Activated T-helper 9 cell treated with anti-CD3 and anti-CD28 coated beads, Interleukin-2, amount 50 U/mL, for 16 hours (primary cell): ENCODE measurements around the gene SDK1.
"Not testable (repeated sequence)": the region's sequence is repeated elsewhere in the genome, so short reads cannot be mapped to it uniquely, and the experiment has no call there.

Experiments
- DNase-seq: peaks from one replicate; pipeline ENCODE4 v3.0.0-alpha.2; 2020; ENCODE audit warnings: low read depth

SDK1 gene

DNA sequence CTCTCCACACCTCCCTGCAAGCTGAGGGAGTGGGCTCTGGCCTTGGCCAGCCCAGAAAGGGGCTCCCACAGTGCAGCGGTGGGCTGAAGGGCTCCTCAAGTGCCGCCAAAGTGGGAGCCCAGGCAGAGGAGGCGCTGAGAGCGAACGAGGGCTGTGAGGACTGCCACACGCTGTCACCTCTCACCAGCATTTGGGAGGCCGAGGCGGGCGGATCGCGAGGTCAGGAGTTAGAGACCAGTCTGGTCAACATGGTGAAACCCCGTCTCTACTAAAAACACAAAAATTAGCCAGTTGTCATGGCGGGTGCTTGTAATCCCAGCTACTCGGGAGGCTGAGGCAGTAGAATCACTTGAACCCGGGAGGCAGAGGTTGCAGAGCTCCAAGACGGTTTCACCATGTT is 1013.3 kb downstream of the SDK1 start:
- not testable (repeated sequence) for DNase-seq
